K562 (cell line): ENCODE results near the gene SLC22A16.

Experiments used
- JUNB ChIP-seq: fragments of 450-650 bp; formaldehyde crosslinking; conservative IDR thresholded peaks from 2 replicates; pipeline ENCODE4 v1.4.0; 2020; ENCODE audit warnings: mild to moderate bottlenecking
- SAP30 ChIP-seq: fragments of 200-600 bp; sonication (generic); IDR thresholded peaks from 2 replicates; pipeline ENCODE4 v1.6.1; 2012; ENCODE audit warnings: borderline replicate concordance, low read depth, mild to moderate bottlenecking, moderate library complexity, low read length, control low read depth, inconsistent platforms; ENCODE audit not compliant: insufficient read depth, poor library complexity, severe bottlenecking
- TGIF2 ChIP-seq: sonication (generic); formaldehyde crosslinking; IDR thresholded peaks from 2 replicates; pipeline ENCODE4 v1.8.1; 2022; ENCODE audit warnings: mild to moderate bottlenecking, missing genetic modification reagents, moderate library complexity
- USF1 ChIP-seq: sonication (generic); formaldehyde crosslinking; IDR thresholded peaks from 2 replicates; pipeline ENCODE4 v1.9.0; 2022; ENCODE audit warnings: mild to moderate bottlenecking, missing genetic modification reagents

- TF ChIP-seq SAP30 (no peak), TGIF2 (CRISPR knock-in tag) (no peak), JUNB (CRISPR knock-in tag) (no peak), USF1 (CRISPR knock-in tag) (no peak)
Measured at GRCh38 chr6:110468731-110469130, 7.7 kb downstream of the SLC22A16 start.
